HG03175 (cell line): ENCODE data around the gene TAS2R30.
A peak's percentile ranks its signal among the peaks of the same experiment; 100 is the strongest.

Experiments used
- ATAC-seq: cut with Tn5 transposase; IDR thresholded peaks from one replicate; pipeline ENCODE4 v1.9.1; 2021; ENCODE audit warnings: mild to moderate bottlenecking, moderate library complexity; ENCODE audit not compliant: unreplicated experiment

The TAS2R30 gene

DNA sequence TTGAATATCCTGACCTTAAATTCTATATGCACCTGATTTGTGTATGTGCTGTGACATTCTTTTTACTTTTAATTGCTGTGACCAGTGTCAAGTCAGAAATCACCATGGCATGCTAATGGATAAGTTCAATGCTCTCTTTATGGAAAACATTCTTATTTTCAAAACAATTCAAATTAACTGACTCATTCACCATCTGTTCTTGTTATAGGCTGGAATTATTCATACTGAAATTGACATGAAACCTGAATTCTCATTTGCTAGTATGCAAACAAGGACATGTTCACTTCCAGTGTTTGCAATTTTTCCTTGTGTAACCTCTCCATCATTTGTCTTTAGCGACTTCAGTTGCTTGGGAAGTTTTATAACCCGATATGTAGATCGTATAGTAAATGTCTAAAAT lies at the start of gene TAS2R30:
Gene TAS2R30, minus strand, starts transcription at position 340 of the 400 bp plus-strand sequence. CDS start 400 bp downstream, outside the sequence.
- no peak for ATAC-seq

DNA sequence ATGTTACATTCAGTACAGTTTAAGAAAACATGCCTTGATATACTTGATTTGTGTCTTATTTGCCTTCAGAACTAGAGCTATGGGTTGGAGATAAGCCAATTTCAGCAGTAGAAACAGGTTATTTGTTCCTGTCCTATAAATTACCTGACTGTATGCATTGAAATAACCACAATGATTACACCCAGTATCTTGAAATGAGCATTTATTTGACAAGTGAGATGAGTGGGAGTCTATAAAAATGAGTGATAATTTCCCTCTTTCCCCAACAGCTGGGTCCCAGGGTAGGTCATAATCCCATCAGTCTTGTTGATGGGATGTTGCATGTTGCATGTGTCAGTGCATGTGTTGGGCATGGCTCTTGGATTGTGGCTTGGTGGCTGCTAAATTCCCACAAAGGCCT lies 48.6 kb upstream of the TAS2R30 start:
- ATAC-seq: no peak

DNA sequence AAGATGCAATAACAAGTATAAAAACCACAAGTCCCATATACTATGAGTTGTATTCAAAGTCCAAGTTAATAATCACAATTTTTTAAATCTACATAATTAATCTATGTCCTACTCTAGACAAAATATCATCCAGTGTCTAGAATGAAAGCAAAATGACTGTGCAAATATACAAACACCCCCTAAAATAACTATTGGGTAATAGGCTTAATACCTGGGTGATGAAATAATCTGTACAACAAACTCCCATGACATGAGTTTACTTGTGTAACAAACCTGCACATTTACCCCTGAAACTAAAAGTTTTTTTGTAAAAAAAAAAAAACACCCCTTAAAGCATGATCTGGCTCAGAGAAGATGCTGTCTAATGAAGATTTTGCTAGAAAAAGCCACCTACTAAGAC lies 48.1 kb upstream of the TAS2R30 start:
- no peak for ATAC-seq

DNA sequence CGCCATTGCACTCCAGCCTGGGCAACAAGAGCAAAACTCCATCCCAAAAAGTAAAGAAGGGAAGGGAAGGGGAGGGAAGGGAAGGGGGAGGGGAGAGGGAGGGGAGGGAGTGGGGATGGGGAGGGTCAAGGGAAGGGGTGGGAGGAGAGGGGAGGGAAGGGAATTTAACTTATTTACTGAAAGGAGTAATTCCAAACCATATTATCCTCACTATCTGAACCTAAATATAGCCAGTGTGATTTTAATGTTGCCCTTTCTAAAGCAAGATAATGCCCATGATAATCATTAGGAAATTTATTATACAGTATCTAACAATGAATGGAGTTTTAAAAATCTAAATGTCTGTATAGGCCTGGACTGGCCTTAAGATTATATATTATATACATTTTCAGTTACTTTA lies 43.8 kb upstream of the TAS2R30 start:
- ATAC-seq: no peak

- ATAC-seq: no peak
Measured at GRCh38 chr12:11174022-11174421, 39.6 kb upstream of the TAS2R30 start.

DNA sequence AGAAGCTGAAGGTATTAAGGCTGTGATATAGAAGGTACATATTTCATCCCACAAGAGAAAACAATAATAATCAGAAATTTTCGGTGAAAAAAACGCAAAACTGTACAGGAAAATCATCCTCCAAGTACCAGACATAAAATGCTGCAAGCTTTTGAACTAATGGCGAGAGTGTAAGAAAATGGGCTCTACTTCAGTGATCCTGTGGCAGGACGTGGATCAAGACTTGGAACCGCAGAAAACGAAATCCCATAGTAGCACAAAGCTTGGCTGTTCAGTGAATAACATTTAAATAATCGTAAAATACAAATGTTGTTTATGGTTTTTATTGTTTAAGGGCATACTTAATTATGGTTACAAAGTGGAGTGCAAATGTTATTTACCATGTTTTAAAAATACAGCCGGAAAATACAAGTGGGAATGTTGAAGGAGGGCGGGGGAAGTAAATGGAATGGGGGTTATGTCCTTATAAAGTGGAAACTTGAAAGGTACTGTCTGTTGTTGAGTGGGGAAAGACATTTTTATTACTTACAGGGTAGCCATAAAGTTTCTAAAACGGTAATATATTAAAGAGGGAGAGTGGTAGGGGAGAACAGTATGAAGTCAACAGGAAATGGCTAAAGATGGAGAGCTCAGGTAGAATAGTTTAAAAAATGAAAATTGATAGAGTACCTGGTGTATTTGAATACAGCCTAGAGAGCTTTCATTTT lies 37.7 kb upstream of the TAS2R30 start:
- no peak for ATAC-seq

DNA sequence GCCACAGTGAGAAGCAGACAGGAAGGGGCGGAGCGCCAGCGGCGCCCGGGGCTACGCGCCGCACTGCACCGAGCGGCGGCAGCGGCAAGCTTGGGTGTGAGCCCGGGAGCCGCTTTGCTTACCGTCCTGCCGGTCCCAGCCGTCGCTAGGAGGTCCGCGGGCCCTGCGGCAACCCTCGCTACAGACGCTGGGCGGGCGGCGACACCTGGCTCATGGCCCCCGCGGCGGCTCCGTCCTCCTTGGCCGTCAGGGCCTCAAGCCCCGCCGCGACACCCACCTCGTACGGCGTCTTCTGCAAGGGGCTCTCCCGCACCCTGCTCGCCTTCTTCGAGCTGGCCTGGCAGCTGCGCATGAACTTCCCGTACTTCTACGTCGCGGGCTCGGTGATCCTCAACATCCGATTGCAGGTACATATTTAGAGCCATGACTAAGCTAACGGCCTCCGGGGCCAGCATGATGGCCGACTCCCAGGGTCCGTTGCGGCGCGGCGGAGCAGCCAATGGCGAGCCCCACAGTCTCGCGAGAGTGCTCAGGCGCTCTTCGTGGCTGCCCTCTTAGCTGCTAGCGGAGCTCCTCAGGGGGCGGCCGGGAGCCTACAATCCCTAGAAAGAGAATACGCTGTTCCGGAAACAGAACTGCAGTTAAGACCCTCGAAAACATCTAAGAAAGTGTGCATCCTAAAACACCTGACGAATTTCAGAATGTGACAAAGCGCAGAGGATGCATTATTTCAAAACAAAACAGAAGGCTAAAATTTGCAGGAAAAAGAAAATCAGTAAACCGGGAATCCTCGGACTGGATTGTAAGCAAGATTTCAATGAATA lies 36.9 kb upstream of the TAS2R30 start, which contains the start of gene SMIM10L1:
Gene SMIM10L1, plus strand, starts transcription at position 50 of the 824 bp plus-strand sequence. Its CDS starts 163 bp downstream, at position 213.
- peak; percentile 98 for ATAC-seq

- no peak for ATAC-seq
Measured at GRCh38 chr12:11170810-11171144, 36.3 kb upstream of the TAS2R30 start.

DNA sequence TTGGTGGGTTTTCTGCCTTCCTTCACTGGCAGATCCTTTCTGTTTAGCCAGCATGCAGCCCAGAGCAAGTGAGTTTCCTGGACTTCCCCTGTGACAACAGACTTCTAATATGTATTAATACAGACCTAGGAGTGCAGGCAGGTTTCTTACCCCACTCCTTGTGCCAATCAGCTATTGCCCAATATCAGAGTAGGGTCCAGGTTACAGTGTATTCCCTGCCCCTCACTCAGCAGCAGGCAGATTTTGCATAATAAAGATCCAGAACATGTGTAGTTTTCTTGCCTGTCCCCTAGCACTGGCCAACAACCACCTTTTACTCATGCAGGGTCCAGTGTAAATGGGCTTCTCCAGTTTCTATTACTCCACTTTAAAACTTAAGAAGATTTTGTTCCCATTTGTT lies 31.9 kb upstream of the TAS2R30 start:
- ATAC-seq: no peak

GRCh38 chr12:11164384-11164783 lies 29.9 kb upstream of the TAS2R30 start:
- ATAC-seq: no peak

DNA sequence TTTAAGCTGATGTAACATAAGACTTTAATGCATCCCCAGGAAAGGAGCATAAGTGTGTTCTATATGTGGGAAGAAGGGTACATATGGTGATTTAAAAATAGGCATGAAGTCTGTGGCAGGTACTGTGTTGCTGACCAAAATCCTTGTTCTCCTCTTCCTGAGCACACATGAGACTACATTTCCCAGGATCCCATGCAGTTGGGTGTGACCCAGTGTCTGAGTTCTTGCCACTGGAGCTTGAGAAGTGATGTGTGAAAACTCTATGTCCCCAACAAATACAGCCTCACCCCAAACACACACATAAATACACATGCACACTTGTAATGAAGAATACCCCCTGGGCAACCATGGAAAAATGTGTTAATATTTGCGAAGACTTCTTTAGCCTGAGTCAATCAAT lies 28.1 kb upstream of the TAS2R30 start:
- no peak for ATAC-seq

DNA sequence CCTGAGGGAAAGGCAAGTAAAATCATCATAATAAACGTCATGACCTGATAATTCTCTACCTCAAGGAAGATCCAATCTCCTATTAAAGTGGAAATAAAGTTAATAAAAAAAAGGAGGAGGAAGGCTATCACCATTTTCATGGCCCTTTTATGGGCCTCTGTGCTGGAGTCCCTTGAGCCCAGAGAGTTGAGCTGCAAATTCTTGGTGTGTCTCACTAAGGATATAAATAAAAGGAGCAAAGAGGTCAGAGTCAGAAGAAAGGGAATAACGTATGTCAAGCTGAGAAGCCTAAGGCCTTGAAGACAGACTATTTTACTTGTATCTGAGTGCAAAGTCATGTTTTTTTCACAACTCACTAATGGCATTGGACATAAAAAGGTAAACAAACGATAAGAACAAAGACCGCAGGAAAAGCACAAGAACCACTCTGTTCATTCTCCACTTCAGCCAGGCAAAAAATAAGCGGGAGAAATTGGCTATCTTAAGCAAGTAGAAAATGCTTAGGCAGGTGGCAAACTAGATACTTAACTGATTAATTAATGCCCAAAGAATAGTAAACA lies 24.5 kb upstream of the TAS2R30 start:
- no peak for ATAC-seq

GRCh38 chr12:11154400-11154925 lies 20.0 kb upstream of the TAS2R30 start:
- ATAC-seq: no peak

GRCh38 chr12:11152725-11153124 lies 18.3 kb upstream of the TAS2R30 start:
- ATAC-seq: no peak

DNA sequence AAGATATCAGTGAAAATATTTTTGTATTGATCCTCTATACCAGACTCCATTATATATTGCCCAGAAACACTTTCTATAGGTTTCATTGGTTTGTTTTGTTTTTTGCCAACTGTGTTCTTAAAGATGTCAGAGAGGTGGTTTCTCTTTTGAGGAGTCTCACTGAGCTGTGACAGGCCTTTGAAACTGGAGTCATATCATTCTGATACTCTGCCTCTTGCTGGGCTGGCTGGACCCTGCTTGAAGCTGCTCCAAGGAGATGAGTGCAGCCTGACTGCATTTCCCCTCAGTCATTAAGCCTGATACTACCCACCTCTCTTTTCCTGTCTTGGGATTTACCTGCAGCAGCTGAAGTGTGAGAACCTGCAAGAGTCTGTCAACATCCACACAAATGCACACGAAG lies 16.4 kb upstream of the TAS2R30 start:
- no peak for ATAC-seq

DNA sequence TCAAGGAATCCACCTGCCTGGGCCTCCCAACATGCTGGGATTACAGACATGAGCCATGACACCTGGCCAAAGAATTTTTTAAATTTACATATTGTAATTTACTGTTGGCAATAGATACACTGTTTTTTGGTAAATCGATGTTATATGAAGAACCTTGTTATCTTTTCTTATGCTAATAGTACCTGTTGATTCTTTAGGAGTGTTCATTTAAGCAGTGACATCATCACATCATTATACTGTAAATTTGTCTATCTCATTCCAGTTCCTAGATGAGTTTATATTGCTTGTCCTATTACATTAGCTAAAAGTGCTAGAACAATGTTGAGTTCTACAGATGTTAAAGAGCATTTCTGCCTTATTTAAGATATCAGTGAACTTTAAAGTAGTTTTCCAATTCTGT lies 13.0 kb upstream of the TAS2R30 start:
- ATAC-seq: no peak

- no peak for ATAC-seq
Measured at GRCh38 chr12:11144297-11144696, 9.9 kb upstream of the TAS2R30 start.

DNA sequence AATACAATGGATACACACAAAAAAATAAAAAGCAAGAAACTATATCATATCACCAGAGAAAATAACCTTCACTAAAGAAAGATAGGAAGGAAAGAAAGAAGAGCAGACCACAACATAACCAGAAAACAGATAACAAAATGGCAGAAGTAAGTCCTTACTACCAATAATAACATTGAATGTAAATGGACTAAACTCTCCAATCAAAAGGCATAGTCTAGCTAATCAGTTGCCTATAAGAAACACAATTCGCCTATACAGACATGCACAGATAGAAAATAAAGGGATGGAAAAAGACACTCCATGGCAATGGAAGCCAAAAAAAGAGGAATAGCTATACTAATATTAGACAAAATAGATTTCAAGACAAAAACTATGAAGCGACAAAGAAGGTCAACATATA lies 8.9 kb upstream of the TAS2R30 start:
- no peak for ATAC-seq

DNA sequence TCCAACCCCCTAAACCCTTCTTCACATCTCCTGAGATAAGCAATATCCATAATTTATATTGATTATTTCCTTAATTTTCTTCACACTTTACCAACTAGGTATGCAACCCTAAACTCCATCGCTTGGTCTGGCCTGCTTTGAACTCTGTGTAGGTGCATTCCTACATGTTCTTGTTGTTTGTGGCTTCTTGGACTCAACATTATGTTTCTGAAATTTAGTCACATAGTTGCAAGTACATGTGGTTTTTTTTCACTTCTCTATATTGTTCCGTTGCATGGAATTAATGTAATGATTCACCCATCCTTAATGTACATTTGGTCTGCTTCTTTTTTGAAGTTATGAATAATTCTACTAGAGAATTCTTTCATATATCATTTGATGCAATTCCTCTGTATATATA lies 1.6 kb upstream of the TAS2R30 start:
- ATAC-seq: no peak

GRCh38 chr12:11133816-11134215 lies 628 bp downstream of the TAS2R30 start:
- ATAC-seq: no peak

- no peak for ATAC-seq
Measured at GRCh38 chr12:11133162-11133561, 1.3 kb downstream of the TAS2R30 start.

GRCh38 chr12:11130999-11131398 lies 3.4 kb downstream of the TAS2R30 start:
- no peak for ATAC-seq
